ENCODE measurements around the gene CAPN10. TPM values are rescaled to one million over a fixed set of nuclear protein-coding genes. Genes with fewer than 3 reads are reported as not detected.

The CAPN10 gene
- total RNA-seq, 1 experiment from 2014 or later: 22.3 TPM

DNA sequence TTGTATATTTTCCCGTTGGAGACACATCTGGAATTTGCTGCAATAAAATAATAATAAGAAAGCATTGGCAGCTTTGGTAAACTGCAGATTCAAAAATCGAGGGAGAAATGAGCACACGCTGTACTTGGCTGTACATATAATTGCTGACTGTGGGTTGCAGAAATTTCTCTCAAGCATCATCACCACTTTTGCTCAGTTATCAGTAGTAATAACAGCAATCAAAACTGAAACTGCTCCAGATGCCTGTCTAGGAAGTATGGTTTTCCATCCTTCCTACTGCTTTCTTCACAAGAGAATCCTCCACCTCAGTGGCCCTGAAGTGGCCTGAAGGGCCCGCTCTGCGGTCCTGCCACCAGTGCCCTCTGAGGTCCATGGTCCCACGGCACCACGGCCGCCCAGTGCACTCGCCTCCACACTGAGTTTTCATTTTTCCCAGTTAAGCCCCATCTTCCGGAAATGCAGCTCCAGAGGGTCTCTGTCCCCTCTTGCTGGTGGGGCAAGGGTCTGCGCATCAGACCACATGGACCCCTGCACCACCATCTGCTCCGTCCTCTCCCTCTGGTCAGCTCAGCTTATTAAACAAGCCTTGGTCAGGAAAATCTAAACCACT is 22.5 kb upstream of the CAPN10 start:
- DNase-seq (ENCODE audit: extremely low read depth, low read depth): no peak

DNA sequence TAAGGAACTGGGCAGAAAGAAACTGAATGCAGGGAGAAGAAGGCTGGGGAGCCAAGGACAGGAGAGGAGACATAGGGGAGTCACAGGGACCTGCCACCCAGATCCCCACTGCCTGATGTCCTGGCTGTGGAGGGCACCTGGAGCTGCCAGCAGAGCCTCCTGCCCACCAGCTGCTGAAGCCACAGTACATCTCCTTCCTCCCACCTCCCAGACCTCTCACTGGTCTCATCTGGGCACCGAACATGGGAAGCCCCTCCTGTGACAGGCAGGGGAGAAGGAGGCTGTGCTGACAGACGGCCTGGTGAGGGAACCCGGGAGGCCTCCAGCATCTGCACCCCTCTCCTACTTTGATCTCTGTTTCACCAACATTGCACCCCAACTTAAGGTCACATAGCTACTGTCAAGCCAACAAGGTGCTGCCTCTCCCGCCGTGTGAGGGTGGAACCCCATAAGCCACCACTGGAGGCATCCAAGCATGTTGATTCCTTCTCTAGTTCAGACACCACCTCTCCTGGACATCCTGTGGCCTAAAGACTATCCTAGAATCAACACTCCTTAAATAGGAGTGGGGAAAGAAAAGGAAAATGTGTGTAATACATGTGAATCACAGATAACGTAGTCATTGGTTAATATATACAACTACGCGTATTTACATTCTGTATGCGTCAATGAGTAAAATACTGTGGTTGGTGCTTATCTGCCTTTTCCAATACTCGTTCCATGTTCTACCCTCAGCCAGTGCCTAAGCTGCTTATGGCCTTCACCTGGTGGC is 21.8 kb upstream of the CAPN10 start:
- peak; percentile 47 for DNase-seq (ENCODE audit: extremely low read depth, low read depth)

DNA sequence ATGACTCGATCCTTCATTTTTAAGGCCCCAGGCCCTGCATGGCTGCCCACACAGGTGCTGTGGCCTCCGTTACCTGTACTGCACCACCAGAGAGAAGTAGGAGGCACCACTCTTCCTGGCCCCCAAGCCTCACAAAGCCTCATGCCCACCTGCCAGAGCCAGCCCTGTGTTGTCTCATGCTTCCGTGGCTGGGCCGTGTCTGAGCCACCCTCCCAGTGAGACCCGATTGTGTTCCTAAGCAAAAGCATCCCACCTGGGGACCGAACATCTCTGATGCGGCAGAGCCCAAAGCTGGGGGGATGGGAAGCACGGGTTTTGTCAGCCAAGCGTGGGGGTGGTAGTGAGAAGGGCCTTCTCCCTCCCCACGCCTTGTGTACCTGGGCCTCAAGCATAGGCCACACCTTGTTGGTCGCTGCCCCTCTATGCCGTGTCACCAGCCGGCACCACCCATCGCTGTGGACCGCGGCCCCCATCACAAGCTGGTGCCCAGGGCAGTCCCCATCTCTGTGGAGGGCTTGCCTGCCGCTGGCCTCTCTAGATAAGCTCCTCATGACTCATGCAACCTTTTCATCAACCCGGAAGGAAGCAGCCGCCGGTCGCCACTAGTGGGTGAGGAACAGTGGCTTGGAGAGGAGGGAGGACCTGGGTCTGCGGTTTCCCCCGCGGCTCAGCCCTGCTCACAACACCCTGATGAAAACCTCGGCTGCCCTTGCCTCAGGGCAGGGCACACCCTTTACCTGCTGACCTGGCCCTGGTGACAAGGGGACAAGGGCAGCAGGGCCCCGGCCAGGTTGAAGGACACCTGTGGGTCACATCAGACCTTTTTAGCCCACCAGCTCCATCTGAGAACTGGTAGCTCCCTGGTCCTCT is 21.0 kb upstream of the CAPN10 start:
- peak; percentile 87 for DNase-seq (ENCODE audit: extremely low read depth, low read depth)

DNA sequence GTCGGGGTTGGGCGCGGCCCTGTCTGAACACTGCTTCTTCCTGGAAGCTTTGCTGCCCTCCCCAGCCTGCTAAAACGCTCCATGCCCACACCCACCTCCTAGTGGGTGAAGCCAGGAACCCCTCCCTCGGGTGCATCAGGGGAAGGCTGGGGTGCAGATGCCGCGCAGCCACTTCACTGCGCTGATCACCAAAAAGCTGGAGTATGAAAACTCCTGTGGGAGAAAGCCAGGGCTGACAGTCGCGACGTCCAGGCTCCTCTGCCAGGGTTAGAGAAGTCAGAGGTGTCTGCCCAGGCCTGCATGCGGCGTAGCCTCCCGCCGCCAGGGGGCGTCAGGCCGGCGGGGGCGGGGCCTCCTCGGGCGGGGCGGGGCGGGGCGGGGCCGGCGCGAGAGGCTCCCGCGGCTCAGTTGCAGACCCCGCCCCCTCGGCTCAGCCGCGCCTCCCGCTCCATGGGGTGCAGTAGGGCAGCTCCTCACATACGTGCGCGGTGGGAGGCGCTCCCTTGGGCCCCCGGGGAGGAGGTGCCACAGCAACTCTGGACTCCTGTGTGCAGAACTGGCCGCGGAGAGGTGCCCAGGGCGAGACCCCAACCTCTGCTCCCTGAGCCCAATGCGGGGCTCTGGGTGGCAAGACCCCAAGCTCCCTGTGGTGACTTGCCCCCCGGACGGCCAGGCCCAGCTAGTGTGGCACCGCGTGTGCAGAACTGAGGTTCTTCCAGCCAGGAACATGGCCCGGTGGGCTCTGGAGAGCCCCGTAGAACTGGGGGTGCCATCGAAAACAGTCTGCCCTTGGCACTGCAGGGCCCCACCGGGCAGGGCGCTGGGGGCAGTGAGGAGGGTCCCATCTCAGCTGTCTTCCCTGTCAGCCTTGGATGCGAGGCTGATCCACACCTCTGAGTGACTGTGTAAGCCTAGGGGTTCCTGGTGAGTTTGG is 20.1 kb upstream of the CAPN10 start:
- peak; percentile 90 for DNase-seq (ENCODE audit: extremely low read depth, low read depth)

DNA sequence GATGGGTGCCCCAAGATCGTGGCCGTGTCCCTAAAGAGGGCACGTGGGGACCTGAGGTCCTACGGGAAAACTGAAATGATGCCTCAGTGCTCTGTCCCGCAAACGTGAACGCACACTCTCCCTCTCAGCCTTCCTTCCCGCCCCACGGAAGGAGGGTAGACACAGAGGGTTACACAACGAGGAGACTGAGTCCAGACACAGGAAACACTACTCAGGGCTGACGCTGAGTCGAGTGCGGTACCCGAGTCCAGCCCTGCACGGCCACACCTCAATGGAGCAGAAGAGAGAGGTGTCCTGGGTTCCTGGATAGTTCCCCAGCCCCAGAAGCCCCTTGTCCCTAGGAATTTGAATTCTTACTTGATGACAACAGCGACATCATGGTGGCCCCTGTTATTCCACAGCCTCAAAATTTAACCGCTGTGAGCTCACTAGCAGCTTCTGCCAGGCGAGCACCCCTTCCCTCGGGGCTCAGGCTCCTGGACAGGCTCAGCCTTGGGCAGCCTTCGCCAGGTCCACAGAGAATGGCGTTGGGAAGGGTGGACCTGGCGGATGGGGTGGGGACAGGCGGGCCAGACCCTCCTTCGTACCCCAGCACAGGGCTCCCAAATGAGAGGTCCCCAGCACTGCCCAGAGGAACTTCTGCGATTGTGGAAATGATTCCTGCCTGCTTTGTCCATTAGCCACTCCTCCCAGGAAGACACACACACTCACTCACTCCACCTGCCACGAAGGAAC is 19.2 kb upstream of the CAPN10 start:
- no peak for DNase-seq (ENCODE audit: extremely low read depth, low read depth)

DNA sequence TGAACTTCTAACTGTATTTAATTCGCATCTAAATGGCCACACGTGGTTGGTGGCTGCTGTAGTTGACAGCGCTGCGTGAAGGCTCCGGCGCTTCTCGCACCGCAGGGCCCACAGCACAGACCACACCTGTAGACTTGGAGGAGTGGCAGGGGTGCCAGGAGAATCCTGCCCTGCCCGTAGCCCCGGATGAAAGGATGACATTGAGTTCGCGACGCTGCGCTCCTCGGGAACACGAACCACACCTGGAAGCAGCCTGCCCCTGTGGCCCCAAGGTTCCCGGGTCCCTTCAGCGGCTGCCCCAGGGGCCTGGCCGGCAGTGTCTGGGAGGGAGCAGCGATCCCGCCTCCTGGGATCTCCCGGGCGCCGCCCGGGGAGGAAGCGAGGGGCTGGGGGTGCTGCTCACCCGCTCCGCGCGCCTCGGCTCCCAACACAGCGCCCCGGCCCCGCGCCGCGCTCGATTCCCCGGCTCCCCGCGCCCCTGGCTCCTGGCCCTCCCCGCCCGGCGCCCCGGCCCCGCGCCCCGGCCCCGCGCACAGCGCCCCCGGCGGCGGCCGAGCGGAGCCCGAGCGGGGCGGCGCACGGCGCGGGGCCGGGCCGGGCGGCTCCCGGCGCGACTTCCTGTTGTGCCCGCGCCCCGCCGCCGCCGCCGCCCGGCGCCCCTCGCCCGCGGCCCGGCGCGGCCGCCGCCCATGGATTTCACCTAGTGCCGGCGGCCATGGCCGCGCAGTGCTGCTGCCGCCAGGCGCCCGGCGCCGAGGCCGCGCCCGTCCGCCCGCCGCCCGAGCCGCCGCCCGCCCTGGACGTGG is 18.5 kb upstream of the CAPN10 start, which contains the start of gene RNPEPL1:
RNPEPL1 (plus strand) TSS at position 613 of the 806 bp plus-strand sequence; CDS start at position 716, 103 bp downstream.
- DNase-seq (ENCODE audit: extremely low read depth, low read depth): peak; percentile 44

DNA sequence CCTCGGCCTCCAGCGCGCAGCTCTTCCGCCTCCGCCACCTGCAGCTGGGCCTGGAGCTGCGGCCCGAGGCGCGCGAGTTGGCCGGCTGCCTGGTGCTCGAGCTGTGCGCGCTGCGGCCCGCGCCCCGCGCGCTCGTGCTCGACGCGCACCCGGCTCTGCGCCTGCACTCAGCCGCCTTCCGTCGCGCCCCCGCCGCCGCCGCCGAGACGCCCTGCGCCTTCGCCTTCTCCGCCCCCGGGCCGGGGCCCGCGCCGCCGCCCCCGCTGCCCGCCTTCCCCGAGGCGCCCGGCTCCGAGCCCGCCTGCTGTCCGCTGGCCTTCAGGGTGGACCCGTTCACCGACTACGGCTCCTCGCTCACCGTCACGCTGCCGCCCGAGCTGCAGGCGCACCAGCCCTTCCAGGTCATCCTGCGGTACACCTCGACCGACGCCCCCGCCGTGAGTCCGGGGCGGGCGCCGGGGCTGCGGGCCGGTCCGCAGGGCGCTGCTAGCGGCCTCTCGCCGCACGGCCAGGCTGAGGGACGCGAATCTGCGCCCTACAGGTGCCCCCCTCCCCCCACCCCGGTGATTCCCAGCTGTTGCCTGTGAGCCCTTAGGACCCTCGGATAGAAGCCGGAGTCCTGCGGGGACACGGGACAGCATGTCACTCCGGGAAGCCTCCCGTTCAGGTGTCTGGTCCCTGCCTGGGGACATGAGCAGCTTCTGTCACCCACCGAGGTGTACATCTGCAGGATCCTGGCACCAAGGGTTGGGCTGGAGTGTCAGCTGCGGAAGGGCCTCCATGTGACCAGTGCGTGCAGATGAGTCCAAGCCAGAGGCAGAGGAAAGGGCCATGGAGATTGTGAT is 17.6 kb upstream of the CAPN10 start:
- peak; percentile 56 for DNase-seq (ENCODE audit: extremely low read depth, low read depth)

DNA sequence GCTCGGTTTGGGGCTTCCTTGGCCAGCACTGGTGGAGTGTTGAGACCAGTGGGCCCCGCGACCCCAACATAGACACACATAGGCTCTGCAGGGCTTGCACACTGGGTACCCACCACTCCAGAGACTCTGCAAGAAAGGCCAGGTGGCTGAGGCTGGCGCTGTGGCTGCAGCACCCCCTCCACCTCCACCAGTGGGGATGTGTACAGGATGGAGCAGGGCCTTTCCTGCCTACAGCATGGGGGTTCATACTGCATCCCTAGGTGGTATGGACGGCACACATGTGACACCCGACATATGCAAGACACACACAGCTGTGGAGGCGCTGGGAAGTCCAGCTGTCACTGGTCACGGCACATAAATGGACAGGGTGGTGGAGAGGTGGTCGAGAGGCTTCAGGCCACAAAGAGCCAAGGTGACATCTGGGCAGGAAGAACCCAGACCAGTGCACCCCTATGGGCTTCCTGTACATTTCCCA is 17.0 kb upstream of the CAPN10 start:
- no peak for DNase-seq (ENCODE audit: extremely low read depth, low read depth)

DNA sequence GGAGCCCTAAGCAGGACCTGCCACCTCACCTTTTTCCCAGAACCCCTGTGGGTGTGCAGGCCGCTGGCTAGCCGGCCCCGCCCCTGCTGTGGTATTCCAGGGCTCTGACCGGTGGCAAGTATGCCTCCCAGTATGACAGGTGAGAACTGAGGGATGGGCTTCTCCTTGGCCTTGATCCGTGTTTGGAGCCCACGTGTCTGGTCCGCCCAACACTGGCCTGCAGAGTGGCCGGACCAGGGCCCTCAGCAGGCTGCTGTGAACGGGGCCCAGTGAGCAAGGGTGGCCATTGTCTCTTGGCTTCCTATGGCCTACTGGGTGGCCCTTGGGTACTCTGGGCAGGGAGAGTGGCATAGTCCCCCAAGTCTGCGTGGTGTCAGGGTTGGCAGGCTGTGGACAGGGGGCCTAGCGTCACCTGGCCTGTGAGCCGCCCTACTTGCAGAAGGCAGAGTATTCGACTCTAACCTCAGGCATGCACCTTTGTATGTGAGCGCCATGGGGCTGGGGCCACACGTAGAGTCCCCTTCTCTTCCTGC is 16.5 kb upstream of the CAPN10 start:
- DNase-seq (ENCODE audit: extremely low read depth, low read depth): no peak

DNA sequence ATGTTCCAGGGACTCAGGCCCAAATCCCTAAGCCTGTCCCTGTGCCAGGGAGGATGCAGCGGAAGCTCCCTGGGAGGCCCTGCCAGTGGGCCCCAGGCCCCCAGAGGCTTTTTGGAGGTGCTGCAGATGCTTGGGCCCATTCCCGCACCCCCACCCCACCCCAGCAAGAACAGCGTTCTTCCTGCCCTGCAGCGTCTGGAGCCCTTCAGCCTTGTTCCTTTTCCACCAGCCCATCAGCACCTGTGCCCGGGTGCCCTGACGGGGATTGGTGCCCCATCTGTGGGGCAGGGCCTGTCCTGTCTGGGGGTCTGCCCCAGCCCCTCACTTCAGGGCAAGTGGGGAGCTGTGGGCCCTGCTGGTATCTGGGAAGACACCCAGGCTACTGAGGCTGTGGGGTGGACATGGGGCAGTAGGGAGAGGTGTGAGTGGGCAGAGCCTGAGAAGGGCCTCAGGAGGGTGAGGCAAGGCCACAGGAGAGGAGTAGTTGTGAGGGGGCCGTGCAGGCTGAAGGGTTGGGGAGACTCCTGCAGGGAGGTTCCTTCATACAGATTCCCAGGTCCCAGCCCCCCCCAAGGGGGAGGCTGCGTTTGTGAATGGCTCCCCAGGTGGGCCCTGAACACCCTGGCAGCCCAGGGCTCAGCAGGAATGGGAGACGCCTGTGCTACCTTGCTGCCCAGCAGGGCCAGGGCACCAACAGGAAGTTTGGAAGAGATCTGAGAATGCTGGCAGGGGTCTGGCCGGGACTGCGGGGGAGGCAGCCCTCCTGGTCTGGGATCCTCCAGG is 15.8 kb upstream of the CAPN10 start:
- DNase-seq (ENCODE audit: extremely low read depth, low read depth): no peak

DNA sequence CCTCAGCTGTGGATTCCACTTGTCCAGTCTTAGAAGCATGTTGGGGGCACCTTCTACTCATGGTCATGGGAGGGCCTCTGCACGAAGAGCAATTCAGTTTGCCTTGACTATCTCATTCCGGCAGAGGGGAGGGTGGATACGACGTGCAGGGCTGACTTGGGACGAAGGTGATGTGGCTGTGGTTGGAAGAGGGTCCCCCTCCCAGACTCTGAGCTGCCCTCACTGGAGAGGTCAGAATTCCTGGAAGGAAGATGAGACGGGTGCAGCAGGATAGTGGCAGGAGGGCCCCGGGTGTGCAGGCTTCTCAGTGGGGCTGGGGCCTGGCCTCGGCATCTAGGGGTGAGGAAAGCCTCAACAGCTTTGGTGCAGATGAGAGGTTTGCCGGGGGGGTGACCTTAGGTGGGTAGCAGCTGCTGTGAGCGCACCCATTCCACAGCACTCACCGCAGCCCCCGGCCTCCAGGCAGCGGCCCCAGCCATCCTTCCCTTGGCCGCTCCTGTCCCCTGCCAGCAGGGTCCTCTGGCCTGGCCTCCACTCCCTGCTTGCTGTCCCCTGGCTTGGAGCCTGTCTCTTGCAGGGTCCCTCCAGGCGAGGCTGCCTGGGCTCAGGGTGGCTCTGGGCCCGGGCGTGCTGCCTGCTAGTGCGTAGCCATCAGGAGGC is 15.1 kb upstream of the CAPN10 start:
- DNase-seq (ENCODE audit: extremely low read depth, low read depth): no peak

DNA sequence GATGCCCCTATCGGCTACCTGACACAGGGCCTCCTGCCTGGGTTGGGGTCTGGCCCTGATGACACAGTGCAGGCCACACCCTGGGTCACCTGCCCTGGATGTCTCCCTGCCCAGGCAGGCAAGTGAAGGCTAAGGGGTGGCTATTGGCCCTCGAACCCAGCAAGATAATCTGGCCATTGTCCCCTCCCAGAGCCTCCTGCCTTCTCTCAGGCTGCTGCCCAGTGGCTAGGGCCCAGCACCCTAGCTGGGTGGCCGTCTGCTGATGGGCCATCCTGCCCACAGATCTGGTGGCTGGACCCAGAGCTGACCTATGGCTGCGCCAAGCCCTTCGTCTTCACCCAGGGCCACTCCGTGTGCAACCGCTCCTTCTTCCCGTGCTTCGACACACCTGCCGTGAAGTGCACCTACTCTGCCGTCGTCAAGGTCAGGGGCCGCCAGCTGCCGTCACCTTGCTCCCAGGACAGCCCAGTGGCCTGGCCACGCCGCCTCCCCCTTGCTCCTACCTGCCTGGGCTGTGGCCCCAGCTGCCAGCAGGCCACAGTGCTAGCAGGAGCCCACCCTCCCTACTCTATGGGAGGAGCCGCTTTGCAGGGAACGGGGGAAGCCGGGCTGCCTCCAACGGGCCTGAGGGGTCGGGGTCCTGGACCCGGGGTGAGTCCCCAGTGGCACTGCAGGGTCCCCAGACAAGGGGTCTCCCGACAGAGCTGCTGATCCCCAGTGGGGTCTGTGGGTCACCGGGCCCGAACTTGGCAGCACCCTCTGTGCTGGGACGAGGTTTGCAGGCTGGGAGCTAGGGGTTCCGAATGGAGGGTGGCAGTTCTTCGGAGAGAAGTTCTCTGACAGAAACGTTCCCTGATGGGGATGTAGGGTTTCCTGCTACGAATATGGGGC is 14.1 kb upstream of the CAPN10 start:
- no peak for DNase-seq (ENCODE audit: extremely low read depth, low read depth)

DNA sequence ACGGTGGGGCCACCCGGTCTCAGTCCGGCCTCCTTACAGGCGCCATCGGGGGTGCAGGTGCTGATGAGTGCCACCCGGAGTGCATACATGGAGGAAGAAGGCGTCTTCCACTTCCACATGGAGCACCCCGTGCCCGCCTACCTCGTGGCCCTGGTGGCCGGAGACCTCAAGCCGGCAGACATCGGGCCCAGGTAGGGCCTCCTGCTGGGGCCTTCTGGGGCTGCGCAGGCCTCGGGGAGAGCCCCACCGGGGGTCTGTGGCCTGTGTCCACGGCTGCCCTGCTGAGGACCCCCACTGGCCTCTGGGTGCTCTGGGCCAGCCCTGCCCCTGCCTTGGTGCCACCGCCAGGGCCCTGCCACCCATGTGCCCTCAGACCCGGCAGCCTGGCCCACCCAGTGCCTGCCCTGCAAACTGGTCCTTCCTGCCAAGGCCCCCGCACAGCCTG is 13.4 kb upstream of the CAPN10 start:
- DNase-seq (ENCODE audit: extremely low read depth, low read depth): no peak

DNA sequence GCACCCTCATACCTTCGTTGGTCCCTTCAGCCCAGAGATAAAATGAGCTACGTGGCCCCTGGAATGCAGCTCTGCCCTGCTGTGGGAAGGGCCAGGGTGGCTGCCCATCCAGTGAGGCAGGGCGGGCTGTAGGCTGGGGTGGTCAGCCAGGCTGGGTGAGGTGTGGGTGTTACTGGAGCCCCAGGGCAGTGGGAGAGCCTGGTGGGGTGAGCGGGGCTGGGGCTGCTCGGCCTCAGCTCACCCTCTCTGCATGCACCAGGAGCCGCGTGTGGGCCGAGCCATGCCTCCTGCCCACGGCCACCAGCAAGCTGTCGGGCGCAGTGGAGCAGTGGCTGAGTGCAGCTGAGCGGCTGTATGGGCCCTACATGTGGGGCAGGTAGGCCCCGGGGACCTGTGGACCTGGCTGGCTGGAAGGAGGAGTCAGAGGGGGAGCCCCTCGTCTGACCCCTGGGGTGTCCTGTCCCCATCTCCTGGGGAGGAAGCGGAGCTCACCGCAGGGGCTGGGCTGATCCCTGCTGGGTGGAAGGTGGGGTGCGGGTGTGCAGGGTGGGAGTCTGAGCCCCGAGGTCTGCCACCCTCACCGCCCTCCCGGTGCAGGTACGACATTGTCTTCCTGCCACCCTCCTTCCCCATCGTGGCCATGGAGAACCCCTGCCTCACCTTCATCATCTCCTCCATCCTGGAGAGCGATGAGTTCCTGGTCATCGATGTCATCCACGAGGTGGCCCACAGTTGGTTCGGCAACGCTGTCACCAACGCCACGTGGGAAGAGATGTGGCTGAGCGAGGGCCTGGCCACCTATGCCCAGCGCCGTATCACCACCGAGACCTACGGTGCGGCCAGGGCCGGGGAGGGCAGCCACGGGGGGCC is 12.8 kb upstream of the CAPN10 start:
- DNase-seq (ENCODE audit: extremely low read depth, low read depth): no peak
